ENCODE measurements around the gene EIF2S3B.
"Not testable (repeated sequence)": the region's sequence is repeated elsewhere in the genome, so short reads cannot be mapped to it uniquely, and the experiment has no call there.

The EIF2S3B gene

DNA sequence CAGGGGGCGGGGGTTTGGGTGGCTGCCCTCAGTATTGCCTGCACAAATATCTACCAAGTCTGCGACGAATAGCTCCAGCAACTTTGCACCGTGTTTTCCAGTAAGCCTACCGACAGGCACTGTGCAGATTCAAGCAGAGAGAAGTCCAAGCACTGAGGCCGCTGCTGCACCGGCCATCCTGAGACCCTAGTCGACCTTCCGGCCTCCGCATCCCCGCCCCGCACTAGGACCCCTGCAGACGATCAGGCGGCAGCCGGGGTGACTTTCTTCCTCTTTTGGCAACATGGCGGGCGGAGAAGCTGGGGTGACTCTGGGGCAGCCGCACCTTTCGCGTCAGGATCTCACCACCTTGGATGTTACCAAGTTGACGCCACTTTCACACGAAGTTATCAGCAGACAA lies at the start of gene EIF2S3B:
TSS of gene EIF2S3B (plus strand) at position 271 of the 400 bp plus-strand sequence. CDS start at position 284, 13 bp downstream.
- no peak for DNase-seq (ENCODE audit: low spot score)

DNA sequence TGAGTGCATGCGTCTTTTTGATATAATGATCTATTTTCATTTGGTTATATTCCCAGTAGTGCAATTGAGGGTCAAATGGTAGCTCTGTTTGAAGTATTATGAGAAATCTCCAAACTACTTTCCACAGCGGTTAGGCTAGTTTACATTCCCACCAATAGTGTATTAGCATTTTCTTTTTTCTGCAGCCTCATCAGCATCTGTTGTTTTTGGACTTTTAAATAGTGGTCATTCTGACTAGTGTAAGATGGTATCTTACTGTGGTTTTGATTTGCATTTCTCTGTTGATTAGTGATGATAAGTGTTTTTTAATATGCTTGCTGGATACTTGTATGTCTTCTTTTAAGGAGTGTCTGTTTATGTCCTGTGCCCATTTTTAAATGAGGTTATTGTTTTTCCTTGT lies 48.8 kb upstream of the EIF2S3B start:
- no peak for DNase-seq (ENCODE audit: low spot score)

- DNase-seq (ENCODE audit: low spot score): no peak
These were observed 47.9 kb upstream of the EIF2S3B start for GRCh38 chr12:10457760-10458159.

GRCh38 chr12:10466311-10466710 lies 39.4 kb upstream of the EIF2S3B start:
- no peak for DNase-seq (ENCODE audit: low spot score)

DNA sequence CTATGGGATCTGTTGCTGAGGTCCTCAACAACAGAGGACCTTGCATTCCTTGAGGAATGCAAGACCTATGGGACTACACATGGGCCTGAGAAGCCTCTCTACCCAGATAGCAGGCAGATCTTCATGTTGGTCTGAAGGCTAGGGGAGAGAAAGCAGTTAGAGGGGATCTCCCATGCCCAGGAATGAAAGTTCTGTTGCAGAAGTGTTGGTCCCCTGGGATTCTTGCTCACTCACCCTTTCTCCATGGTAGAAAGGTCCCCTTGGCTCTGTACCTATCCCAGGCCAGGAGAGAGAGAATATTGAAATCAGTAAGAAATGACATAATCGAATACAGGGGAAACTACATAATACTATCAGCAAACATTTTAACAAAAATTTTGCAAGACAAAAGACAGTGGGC lies 36.0 kb upstream of the EIF2S3B start:
- DNase-seq (ENCODE audit: low spot score): no peak

DNA sequence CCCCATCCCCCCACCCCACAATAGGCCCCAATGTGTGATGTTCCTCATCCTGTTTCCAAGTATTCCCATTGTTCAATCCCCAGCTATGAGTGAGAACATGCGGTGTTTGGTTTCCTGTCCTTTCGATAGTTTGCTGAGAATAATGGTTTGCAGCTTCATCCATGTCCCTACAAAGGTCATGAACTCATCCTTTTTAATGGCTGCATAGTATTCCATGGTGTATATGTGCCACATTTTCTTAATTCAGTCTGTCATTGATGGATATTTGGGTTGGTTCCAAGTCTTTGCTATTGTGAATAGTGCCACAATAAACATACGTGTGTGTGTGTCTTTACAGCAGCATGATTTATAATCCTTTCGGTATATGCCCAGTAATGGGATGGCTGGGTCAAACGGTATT lies 32.9 kb upstream of the EIF2S3B start:
- not testable (repeated sequence) for DNase-seq (ENCODE audit: low spot score)

DNA sequence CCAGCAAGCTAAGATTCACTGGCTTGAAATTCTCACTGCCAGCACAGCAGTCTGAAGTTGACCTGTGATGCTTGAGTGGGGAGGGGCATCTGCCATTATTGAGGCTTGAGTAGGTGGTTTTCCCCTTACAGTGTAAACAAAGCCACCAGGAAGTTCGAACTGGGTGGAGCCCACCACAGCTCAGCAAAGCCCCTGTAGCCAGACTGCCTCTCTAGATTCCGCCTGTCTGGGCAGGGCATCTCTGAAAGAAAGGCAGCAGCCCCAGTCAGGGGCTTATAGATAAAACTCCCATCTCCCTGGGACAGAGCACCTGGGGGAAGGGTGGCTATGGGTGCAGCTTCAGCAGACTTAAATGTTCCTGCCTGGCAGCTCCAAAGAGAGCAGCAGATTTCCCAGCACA lies 23.8 kb upstream of the EIF2S3B start:
- DNase-seq (ENCODE audit: low spot score): not testable (repeated sequence)

GRCh38 chr12:10487328-10487727 lies 18.4 kb upstream of the EIF2S3B start:
- not testable (repeated sequence) for DNase-seq (ENCODE audit: low spot score)

- DNase-seq (ENCODE audit: low spot score): no peak
These were observed 13.9 kb upstream of the EIF2S3B start for GRCh38 chr12:10491766-10492165.

- no peak for DNase-seq (ENCODE audit: low spot score)
These were observed 8.1 kb upstream of the EIF2S3B start for GRCh38 chr12:10497602-10498001.

- DNase-seq (ENCODE audit: low spot score): no peak
These were observed 7.6 kb upstream of the EIF2S3B start for GRCh38 chr12:10498042-10498441.

- DNase-seq (ENCODE audit: low spot score): no peak
These were observed 4.7 kb upstream of the EIF2S3B start for GRCh38 chr12:10501030-10501429.

- DNase-seq (ENCODE audit: low spot score): no peak
These were observed 2.2 kb upstream of the EIF2S3B start for GRCh38 chr12:10503460-10503859.

GRCh38 chr12:10511756-10512355 lies 6.2 kb downstream of the EIF2S3B start:
- no peak for DNase-seq (ENCODE audit: low spot score)

DNA sequence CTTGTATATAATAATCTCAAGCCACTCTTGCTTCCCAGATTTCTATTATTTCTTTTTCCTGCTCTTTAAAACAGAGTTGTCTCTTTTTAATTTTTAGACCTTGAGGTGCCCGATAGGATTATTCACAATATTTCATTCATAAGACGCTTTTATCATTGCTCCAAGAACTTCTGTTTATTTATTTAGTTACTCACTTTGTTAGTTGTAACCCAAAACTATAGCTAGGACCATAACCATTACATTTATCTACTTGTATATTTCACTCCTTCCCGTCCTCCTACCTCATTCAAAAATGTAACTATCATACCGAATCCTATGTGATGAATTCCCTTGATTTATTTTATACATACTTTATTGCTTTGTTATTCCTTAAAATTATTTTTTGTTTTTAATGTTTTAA lies 7.1 kb downstream of the EIF2S3B start:
- DNase-seq (ENCODE audit: low spot score): no peak

- no peak for DNase-seq (ENCODE audit: low spot score)
These were observed 15.9 kb downstream of the EIF2S3B start for GRCh38 chr12:10521555-10521954.

GRCh38 chr12:10528174-10528953 lies 22.7 kb downstream of the EIF2S3B start:
- no peak for DNase-seq (ENCODE audit: low spot score)

GRCh38 chr12:10529603-10530002 lies 23.9 kb downstream of the EIF2S3B start:
- no peak for DNase-seq (ENCODE audit: low spot score)

- no peak for DNase-seq (ENCODE audit: low spot score)
These were observed 32.0 kb downstream of the EIF2S3B start for GRCh38 chr12:10537721-10538120.

DNA sequence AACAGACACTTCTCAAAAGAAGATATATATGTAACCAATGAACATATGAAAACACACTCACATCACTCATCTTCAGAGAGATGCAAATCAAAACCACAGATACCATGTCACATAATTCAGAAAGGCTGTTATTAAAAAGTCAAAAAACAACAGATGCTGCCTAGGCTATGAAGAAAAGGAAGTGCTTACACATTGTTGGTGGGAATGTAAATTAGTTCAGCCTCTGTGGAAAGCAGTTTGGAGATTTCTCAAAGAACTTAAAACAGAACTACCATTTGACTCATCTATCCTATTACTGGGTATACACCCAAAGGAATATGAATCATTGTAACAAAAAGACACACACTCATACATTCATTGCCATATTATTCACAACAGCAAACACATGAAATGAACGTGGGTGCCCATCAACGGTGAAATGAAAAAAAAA lies 35.1 kb downstream of the EIF2S3B start:
- no peak for DNase-seq (ENCODE audit: low spot score)

DNA sequence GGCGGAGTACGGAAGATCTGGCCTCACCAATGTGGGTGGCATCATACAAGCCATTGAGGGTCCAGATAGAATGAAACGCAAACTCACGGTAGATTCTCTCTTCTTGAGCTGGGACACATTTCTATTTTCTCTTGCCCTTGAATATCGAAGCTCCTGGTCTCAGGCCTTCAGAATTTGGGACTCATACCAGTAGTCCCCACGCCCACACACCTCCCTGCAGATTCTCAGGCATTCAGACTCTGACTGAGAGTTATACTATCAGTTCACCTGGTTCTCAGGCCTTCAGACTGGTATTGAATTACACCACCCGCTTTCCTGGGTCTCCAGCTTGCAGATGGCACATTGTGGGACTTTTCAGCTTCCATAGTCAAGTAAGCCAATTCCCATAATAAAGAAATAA lies 37.8 kb downstream of the EIF2S3B start:
- DNase-seq (ENCODE audit: low spot score): no peak

GRCh38 chr12:10551375-10551774 lies 45.7 kb downstream of the EIF2S3B start:
- DNase-seq (ENCODE audit: low spot score): no peak

DNA sequence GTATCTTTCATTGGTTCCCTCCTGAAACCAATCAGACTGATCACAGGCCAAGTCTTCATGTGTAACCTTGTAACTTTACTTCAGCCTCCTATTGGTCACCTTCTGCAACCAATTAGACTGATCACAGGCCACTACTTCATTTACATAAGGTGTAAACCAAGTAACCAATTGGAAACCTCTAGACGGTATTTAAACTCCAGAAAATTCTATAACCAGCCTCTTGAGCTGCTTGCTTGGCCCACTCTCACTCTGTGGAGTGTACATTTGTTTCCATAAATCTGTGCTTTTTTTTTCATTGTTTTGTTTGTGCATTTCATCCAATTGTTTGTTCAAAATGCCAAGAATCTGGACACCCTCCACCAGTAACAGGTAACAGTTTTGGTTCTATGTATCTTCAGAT lies 47.5 kb downstream of the EIF2S3B start:
- no peak for DNase-seq (ENCODE audit: low spot score)
